ENCODE results near the gene KCNJ10.

- TF ChIP-seq POLR2A (IDR thresholded peaks at IDR 0.05; ENCODE audit: low read depth, low read length) (no peak), POLR2AphosphoS5 (IDR thresholded peaks at IDR 0.05; ENCODE audit: low read depth, low read length) (no peak), TAF1 (IDR thresholded peaks at IDR 0.05; ENCODE audit: borderline replicate concordance, low read depth, low read length) (no peak)
Observed at GRCh38 chr1:159972443-159973205, 97.3 kb downstream of the KCNJ10 start.
